ENCODE measurements around the gene COPS7B.

COPS7B gene

DNA sequence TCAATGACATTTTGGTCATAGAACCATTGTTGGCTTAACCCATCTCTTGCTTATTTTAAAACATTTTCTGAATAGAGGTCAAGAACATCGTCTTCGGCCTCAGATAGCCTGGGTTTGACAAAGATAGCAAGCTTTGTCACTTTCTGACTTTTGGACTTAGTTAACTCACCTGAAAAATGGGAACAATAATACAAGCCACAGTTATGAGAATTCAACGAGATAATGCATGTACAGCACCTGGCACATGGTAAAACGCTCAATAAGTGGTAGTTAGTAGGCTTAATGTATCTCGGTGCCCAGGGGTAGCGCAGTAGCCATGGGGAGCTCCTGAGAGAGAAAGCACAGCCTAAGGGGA lies 446 bp upstream of the COPS7B start:
- DNase-seq (ENCODE audit: low read depth, low spot score), result no peak

- no peak for DNase-seq (ENCODE audit: low read depth, low spot score)
These were observed 660 bp downstream of the COPS7B start for GRCh38 chr2:231786917-231787292.

DNA sequence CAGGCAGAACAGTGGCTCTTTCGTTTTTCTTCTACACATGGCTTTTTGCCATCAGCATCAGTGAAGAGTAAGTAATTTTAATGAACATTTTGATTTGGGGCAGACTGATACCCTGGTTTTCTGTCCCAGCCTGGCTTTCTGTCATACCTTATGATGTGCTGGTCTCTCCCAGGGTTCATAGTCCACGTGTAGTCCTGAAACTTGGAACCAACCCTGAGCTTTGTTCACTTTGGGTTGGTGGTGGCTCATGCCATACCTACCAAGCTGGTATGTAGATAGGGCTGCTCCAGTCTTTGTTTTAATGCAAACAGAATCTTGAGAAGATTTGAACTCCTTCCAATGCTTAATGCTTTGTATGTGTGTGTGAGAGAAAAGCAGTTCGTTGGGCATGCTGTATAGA lies 4.9 kb downstream of the COPS7B start:
- no peak for DNase-seq (ENCODE audit: low read depth, low spot score)

DNA sequence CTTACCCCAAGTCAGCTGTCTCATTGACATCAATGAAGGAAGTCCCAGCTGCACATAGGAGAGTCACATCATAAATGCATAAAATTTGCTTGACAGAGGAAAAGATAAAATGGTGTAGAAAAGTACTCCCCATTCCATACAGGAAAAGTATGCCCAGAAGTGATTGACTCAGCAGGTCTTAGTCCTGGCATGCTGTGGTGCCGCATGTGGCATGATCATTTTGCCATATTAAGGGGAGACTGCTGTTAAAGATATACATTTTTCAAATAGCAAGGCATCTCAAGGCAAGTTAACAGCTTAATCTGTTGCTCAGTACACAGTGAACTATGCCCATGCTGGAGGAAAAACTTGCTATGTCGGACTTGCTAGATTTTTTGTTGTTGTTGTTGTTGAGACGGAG lies 8.1 kb downstream of the COPS7B start:
- DNase-seq (ENCODE audit: low read depth, low spot score), result no peak

GRCh38 chr2:231795525-231796327 lies 9.5 kb downstream of the COPS7B start:
- DNase-seq (ENCODE audit: low read depth, low spot score), result peak; percentile 67

DNA sequence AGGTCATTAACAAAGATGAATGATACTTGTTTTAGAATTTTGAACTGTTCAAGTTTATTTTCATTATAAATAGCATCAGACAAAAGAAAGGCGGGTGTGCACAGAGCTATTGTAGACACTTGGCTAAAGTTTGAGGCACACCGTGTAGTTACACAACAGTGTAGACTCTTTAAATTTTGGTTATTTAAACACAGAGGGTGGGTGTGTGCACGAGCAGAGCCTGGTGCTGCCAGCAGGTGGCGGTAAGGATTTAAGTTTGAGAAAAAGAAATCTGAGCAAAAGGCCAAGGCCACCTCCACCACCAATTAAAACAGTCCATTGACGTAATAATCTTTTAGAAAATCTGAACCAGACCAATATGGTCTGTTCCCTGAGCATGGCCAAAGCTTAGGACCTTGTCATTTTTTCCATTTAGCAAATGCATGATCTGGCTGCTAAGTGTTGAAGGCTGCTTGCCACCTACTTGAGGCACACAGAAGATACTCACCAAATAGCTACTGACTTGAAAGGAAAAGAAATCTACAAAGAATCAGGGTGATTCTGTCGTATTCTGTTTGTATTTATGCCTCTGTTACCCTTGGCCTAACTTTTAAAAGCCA lies 14.3 kb downstream of the COPS7B start:
- DNase-seq (ENCODE audit: low read depth, low spot score), result no peak

- no peak for DNase-seq (ENCODE audit: low read depth, low spot score)
These were observed 17.4 kb downstream of the COPS7B start for GRCh38 chr2:231803501-231804138.

DNA sequence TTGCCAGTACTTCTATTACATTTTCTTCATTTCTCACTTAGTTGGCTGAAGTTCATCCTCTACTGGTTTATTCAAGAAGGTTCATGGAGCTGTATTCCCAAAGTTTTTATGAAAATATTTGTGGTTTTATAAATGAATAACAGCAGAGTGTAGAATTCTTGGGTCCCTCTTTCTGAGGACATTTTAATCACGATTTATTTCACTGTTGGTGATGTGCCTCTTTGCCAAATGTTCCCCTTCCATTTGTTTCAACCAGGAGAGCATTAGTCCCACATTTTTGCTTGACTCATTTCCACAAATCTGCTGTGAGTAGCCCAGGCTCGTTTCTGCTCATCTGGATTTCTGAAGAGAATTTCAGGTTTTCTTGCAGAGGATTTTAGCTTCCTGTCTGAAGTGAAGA lies 20.8 kb downstream of the COPS7B start:
- no peak for DNase-seq (ENCODE audit: low read depth, low spot score)

DNA sequence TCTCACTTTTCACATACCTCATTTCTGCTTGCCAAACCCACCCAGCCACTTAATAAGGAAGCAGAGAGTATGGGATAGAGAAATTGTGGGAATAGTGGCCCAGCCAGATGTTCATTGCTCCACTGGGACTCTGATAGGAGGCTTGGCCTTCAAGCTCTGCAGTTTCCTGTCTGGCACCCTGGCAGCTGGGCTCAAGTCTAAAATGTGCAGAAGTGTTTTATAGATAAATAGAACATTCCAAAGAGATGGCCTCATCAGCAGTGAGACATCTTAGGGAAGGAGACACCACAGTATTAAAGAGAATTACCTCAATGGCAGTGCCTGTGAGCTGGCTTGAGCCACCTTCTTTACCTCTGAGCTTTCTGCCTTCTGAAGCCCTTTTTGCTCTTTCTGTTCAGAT lies 24.7 kb downstream of the COPS7B start:
- DNase-seq (ENCODE audit: low read depth, low spot score), result no peak

DNA sequence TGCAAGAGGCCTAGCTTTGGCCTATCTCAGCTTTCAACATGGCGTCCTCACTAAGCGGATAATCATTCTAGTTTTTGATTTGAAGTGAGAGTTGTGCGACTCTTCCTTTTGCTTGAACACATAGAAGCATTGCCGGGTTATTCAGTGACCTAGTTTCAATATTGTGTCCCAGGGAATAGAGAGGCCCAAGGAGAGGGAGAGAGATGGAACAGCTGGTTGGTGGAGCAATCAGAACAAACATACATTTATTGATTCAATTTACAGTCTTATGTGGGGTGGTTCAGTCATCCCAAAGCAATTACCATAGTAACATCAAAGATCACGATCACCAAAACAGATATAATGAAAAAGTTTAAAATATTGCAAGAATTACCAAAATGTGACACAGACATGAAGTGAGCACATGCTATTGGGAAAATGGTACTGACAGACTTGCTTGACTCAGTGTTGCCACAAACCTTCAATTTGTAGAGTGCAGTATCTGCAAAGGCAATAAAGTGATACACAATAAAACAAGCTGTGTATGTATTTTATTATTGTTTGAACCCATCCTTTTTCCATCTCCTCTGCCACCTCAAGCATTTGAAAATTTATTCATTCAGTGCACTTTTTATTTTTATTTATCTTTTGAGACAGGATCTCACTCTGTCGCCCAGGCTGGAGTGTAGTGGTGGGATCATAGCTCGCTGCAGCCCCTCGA lies 30.2 kb downstream of the COPS7B start:
- DNase-seq (ENCODE audit: low read depth, low spot score), result no peak

DNA sequence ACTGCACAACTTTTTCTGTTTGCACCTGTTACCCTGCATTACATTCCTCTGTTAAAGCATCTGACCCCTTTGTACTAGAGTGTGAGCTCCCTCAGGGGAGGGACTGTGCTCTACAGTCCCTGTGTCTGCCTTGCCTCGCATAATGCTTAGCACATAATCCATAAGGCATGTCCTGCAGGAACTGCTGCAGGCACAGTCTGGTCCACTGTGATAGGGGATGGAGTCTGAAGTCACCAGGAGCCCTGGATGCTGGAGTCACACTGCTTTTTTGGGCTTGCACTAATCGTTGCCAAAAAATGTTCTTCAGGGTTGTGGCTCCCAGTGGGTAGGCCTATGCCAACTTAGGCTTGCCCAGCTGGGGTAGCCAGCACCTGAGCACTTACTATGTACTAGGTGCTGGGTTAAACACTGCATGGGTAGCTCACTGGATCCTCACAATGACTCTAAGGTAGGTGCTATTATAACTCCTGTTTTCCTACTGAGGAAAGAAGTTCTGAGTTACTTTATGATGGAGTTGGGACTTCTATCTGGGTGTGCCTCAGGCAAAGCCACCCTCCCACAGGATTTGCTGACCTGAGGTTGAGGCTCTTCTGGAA lies 33.3 kb downstream of the COPS7B start:
- no peak for DNase-seq (ENCODE audit: low read depth, low spot score)

DNA sequence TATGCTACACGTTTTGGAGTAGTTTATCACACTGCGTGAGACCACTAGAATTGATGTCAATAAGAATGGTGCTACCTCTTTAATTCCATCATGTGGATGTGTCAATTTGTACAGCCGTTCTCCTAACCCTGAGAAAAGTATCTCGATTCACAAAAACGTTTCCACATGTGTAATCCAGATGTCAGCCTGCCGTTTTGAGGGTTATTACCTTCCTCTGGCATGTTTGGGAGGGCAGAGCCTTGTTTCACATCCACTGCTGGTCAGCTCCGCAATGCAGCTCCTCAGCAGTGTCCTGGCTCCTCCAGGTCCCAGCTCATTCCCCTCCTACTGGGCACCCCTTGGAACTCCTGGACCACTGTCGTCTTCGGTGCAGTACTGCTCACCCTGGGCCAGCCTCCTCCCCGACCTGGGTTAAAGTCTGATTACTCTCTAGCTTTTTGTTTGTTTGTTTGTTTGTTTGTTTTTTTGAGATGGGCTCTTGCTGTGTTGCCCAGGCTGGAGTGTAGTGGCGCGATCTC lies 34.6 kb downstream of the COPS7B start:
- DNase-seq (ENCODE audit: low read depth, low spot score), result no peak

- DNase-seq (ENCODE audit: low read depth, low spot score), result no peak
These were observed 35.7 kb downstream of the COPS7B start for GRCh38 chr2:231821908-231822307.

- DNase-seq (ENCODE audit: low read depth, low spot score), result no peak
These were observed 66.9 kb downstream of the COPS7B start for GRCh38 chr2:231853105-231853504.

- no peak for DNase-seq (ENCODE audit: low read depth, low spot score)
These were observed 68.4 kb downstream of the COPS7B start for GRCh38 chr2:231854616-231855125.

- no peak for DNase-seq (ENCODE audit: low read depth, low spot score)
These were observed 70.7 kb downstream of the COPS7B start for GRCh38 chr2:231856959-231857358.
